NOMO-1 (cell line): ENCODE measurements around the gene CCNG2.
A peak's percentile ranks its signal among the peaks of the same experiment; 100 is the strongest.

Experiments
- DNase-seq, 2 experiments: peaks; one replicate each; lab custom pipeline; 2025; ENCODE audit not compliant: unreplicated experiment in 2 of 2; lab: John Stamatoyannopoulos, UW

CCNG2 gene

DNA sequence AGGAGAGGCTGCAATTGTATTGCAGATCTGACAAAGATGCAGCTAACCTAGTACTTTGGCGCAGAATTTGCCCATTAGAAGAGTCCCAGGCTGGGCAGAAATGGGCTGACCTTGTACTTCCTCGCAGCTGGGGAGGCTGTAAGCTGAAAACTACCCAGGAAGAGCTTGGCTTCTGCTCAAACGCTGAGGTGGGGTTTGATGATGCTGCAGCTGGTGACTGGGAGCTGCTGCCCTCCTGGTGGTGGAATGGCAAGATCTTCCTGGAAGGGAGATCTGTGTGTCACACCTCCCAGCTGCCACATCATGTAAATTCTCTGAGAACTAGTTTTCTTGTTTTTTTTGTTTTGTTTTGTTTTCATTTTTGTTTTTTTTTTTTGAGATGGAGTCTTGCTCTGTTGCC is 17.4 kb downstream of the CCNG2 start:
- no peak for DNase-seq

DNA sequence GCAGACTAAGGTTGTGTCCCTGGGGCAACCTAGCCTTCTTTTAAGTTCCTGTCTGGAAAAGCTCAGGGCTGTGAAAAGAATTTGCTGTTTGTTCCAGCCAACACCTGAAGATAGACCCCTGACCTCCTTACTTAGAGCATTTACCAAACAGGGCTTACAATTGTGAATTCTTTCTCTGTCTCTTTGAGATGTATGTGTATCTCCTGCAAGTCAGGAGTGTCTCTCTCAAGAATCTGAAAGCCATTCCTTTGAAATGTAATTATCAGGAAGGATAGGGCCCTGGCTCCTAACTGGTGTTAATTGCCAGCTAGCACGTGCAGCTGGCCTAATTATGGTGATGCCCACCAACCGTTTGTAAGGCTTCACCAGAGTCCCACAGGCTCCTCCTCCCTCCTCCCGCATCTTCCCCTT is 18.2 kb downstream of the CCNG2 start:
- no peak for DNase-seq

GRCh38 chr4:77176640-77177039 is 19.6 kb downstream of the CCNG2 start:
- no peak for DNase-seq

GRCh38 chr4:77177199-77177598 is 20.2 kb downstream of the CCNG2 start:
- DNase-seq: no peak

DNA sequence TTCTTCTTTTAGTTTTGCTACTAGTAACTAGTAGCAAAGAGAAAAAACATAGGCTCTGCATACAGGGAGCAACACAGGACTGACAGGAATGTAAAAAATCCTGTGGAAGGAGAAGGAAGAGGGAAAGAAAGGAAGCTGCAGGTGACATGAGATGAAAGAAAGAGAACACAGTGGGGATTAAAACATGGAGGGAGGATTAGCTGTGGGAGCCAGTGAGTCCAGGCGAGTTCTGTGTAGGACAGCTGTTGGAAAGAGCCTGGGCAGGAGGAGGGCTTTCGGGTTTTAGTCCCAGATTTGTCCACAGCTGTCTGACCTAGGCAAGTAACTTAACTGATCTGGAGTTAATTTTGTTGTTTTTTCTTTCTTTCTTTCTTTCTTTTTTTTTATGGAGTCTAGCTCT is 21.6 kb downstream of the CCNG2 start:
- DNase-seq: no peak

DNA sequence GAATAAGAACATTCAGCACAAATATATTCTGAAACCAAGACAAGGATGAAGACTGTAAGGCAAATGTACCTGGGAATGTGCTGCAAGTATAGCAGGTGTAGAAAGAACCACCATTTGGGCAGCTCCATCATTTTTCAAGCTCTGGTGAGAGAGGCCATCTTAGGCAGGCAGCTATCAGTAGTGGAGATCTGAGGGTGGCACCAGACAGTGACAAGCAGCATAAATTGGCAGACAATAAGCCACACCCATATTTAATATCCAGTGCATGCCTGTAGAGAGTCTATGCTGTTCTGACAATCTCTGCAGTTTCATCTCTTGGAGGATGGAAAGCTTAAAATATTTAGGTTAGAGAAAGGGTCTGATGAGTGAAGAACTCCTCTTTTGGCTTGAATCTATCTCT is 22.5 kb downstream of the CCNG2 start:
- no peak for DNase-seq

GRCh38 chr4:77181720-77182119 is 24.7 kb downstream of the CCNG2 start:
- DNase-seq: no peak

DNA sequence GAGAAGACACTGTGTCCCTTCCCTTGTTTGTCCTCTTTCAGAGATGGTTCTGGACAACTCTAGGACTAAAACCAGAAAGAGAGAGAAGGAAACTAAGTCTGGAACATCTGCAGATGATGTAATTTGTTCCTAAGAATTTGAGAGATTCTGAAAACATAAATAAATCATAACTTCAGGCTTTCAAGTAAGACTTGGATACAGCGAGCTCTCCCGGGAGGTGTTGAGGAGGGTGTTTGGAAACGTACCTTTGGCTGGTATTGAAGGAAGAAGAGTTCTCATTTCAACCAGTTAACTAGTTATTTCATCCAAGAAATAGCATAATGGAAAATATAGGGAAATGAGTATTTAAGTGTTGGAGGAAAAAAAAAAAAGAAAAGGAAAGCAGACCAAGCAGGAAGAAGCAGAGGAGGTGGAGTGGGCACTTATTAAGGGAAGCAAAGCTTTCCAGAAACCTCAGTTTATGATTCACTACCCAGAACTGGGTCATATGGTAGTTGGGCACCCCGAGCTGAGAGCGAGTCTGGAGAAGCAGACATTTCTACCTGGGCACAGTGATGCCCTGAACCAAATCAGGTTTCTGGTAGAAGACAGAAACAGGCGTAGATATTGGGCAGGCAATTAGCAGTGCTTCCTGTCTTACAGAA is 26.9 kb downstream of the CCNG2 start:
- DNase-seq: no peak

- DNase-seq: no peak
Measured at GRCh38 chr4:77184974-77185373, 28.0 kb downstream of the CCNG2 start.

- DNase-seq: no peak
Measured at GRCh38 chr4:77185686-77186085, 28.7 kb downstream of the CCNG2 start.

GRCh38 chr4:77187322-77187721 is 30.3 kb downstream of the CCNG2 start:
- no peak for DNase-seq

DNA sequence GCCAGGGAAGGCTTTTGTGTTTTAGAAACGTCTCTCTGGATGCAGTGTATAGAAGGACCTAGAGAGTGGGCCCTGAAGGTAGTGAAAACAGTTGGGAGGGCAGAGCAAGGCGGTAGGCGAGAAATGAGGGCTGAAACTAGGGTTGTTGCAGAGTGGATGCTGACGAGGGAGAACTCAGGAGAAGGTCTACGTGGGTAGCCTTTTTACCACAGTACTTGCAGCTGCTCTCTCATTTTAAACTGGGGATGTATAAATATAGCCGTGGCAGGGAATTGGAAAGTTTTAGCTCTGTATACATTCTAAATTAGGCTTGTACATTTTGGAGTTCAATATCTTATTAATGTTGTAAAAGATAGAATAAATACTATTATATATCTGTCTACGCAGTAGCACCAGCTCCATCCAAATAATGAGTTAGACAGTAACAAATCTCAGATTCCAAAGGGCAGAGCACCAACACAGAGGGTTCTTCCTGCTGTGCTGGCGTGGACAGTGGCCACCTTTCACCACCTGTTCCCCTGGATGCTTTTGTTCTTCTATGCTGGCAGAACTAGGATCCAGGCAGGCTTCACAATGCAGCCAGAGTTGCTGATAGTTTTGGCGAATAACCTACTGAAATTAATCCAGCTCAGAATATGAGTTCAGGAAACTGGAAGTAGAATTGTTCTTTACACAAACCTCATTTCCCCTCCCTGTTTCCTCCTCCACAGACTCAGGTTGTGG is 31.7 kb downstream of the CCNG2 start:
- DNase-seq: no peak

GRCh38 chr4:77189412-77189811 is 32.4 kb downstream of the CCNG2 start:
- DNase-seq: no peak

DNA sequence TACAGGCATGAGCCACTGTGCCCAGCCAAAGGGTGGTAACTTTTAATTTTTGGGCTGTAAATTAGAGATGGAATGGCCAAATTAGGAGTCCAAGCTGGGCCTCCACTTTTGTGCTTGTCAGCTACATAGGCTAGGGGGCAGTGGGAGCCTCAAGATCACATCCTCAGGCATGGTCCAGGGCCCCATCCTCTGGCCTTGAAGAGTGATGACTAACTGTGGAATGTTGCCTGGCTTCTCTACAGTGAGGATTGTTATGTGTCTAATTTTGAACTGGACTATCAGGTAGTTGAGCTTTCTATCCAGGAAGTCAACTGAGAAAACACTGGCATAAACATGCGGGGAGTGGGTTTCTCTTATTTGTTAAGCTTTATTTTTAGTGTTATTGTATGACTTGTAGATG is 33.0 kb downstream of the CCNG2 start:
- DNase-seq: no peak

GRCh38 chr4:77193046-77193445 is 36.0 kb downstream of the CCNG2 start:
- DNase-seq: no peak

DNA sequence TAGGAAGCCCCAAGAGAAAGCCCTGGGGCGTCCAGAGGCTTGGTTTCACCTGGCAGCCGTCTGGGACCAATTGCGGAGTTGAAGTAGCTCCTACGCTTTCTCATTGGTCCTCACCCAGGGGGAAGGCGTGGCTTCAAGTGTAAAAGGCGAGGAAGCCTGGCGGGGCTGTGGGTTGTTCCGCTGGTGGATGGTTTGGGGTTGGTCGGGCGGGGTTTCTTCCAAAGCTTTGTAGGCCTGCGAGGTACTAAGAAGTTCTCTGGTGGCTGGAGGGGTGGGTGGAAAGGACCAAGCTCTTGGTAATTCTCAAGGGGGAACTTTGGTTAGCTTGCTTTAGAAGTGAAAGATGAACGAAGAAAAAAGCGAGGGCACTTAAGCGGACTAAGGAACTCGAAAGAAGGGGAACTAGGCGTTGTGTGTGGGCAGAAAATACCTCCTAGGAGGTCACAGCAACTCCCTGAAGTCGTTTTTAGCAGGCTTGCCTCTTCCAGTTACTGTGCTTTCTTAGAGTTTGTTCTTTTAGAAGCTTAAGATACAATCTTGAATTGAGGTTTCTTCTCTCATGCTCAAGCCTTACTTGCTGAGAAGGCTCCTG is 36.6 kb downstream of the CCNG2 start:
- peak; percentile 91 to 92 for DNase-seq

DNA sequence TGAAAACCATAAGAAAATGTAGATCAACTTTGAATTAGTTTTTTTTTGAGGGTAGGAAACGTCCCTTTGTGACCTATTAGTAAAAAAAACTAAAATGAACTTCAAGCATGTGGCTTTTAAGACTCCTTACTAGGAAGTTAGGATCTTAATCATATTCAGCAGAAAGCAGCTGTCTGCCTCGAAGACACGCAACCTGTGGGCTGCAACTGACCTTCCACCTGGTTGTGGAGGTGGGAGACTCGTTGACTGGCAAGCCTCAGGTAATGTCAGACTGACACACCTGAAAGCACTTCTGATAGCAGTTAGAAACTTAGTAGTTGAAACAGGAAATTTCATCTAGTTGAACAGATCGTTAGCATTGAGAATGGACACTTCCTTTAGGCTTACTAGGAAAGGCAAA is 37.4 kb downstream of the CCNG2 start:
- no peak for DNase-seq

DNA sequence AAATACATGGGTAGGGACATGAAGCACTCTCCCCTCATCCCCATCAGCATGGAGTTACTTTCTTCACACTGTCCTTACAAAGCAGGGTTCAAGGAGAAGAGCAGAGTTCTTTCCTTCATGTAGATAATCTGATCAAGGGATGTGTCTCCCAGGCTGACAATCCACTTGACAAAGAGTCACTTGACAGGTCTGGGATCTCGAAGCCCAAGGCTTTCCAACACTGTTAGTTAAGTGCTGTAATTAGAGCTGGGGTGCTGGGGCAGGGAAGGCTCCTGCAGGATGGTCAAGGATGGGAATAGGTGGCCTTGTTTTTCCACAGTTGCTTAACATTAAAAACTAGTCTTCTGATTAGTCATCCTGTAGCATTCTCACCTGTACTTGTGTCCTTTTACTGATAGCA is 38.0 kb downstream of the CCNG2 start:
- DNase-seq: no peak

GRCh38 chr4:77196866-77197265 is 39.9 kb downstream of the CCNG2 start:
- no peak for DNase-seq

DNA sequence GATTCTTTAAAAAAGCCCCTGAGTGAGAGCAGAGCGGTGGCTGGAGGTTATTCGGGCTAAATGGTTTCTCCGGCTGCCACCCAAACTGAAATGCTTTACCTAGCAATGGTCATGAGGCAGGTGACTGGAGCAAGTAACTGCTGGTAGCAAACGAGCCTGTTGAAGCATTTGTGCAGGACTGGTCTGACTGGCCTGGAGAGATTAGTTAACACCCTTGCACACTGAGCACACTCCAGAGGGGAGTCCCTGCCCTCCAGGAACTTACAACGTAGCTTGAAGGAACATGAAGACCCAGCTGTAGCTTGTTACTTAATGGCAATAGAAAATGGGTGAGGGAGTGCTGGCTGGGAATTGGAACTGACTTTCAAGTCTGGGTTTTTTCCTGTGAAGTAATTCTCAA is 40.4 kb downstream of the CCNG2 start:
- no peak for DNase-seq

GRCh38 chr4:77197831-77198230 is 40.8 kb downstream of the CCNG2 start:
- peak in 1 of 2 experiments; percentile 11 for DNase-seq

DNA sequence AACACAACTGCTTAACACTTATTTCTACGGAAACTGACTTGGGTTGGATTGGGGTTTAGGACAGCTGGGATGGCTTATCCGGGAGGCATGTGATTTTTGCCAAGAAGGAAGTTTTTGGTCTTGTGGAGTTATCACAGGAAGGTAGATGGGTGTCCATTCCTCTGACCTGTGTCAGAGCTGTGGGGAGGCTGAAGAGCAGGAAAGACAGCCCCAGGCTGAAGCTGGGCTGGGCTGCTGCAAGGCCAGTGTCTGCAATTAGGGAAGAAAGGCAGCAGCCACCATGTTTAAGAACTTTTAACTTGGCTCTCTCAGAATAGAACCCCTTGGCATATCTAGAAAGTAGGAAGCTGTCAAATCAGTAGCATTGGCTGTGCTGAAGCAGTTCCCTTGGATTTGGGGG is 42.3 kb downstream of the CCNG2 start:
- no peak for DNase-seq
